ENCODE measurements around the gene SEC61A1.

Gene SEC61A1

DNA sequence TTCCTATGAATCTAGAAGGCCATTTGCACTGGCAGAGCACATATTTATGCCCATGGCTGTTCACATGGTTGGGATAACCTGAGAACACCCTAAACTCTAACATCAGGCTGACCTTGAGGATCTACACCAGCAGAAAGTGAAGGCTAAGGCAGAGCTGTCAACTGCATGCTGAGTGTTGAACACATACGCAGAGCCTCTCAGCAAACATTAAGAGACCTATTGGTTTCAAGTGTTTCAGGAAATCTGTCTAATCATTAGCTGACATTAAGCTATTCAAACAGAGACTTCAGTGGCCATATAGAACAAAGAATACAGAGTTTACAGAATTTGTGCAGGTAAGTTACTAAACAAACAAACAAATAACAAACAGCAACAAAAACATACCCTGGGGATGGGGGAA is 16.1 kb upstream of the SEC61A1 start:
- Histone ChIP-seq H3K9me3 (replicated peaks in 1 of 2; ENCODE audit: control insufficient read depth in 2 of 2, insufficient read depth in 1 of 2, low read depth in 1 of 2, low read length in 2 of 2) (no peaks in the 10 kb centered on the region), H3K23ac (ENCODE audit: low read depth, low read length, poor library complexity) (no peak overlapping the region), H3K4me2 (ENCODE audit: insufficient read depth, low read length, poor library complexity, severe bottlenecking) (no peak overlapping the region), H2AK5ac (ENCODE audit: low read depth, low read length) (no peak overlapping the region), H3K9ac (ENCODE audit: low read depth, low read length, poor library complexity) (no peak overlapping the region), H3K4me3 (ENCODE audit: low read length in 2 of 2) (no peak overlapping the region), H4K91ac (ENCODE audit: low read depth, low read length, poor library complexity) (no peak overlapping the region), H4K8ac (ENCODE audit: low read depth, low read length) (no peak overlapping the region), H2BK15ac (ENCODE audit: low read length) (no peak overlapping the region), H3K4me1 (ENCODE audit: control insufficient read depth in 2 of 2, insufficient read depth in 1 of 2, low read depth in 1 of 2, low read length in 2 of 2) (no peaks in the 10 kb centered on the region), H2AFZ (ENCODE audit: low read length) (no peak overlapping the region), H3K18ac (ENCODE audit: low read length) (no peak overlapping the region), H2BK12ac (ENCODE audit: low read length) (no peak overlapping the region), H2BK120ac (ENCODE audit: low read depth, low read length) (no peak overlapping the region), H3K14ac (ENCODE audit: low read length) (no peak overlapping the region), H2BK5ac (ENCODE audit: low read length) (no peak overlapping the region), H3K4ac (ENCODE audit: low read length) (no peak overlapping the region), H3K79me1 (ENCODE audit: low read depth, low read length) (no peaks in the 10 kb centered on the region), H3K36me3 (replicated peaks in 1 of 2; ENCODE audit: control insufficient read depth in 2 of 2, insufficient read depth in 2 of 2, low read length in 2 of 2) (no peaks in the 10 kb centered on the region), H3K27me3 (ENCODE audit: control insufficient read depth in 3 of 3, insufficient read depth in 3 of 3, low read depth in 1 of 3, low read length in 3 of 3) (peaks cover 0 to 7% (median 0%) of the 10 kb centered on the region in 3 experiments), H3K27ac (replicated peaks; ENCODE audit: low read length) (no peak overlapping the region)
- no CpG with 5 or more reads among the region's 1 CpG for WGBS, 2 donors (ENCODE audit: extremely low coverage in 2 of 2, insufficient read length in 2 of 2, insufficient replicate concordance in 1 of 2)
- no peak for DNase-seq (ENCODE audit: low spot score)

GRCh38 chr3:128040041-128040440 is 12.2 kb upstream of the SEC61A1 start:
- Histone ChIP-seq H4K8ac (ENCODE audit: low read depth, low read length) (no peak overlapping the region), H3K23ac (ENCODE audit: low read depth, low read length, poor library complexity) (no peak overlapping the region), H3K4me1 (ENCODE audit: control insufficient read depth in 2 of 2, insufficient read depth in 1 of 2, low read depth in 1 of 2, low read length in 2 of 2) (no peaks in the 10 kb centered on the region), H3K27ac (replicated peaks; ENCODE audit: low read length) (no peak overlapping the region), H2BK120ac (ENCODE audit: low read depth, low read length) (no peak overlapping the region), H2AK5ac (ENCODE audit: low read depth, low read length) (no peak overlapping the region), H3K14ac (ENCODE audit: low read length) (no peak overlapping the region), H3K9me3 (replicated peaks in 1 of 2; ENCODE audit: control insufficient read depth in 2 of 2, insufficient read depth in 1 of 2, low read depth in 1 of 2, low read length in 2 of 2) (no peaks in the 10 kb centered on the region), H3K4me2 (ENCODE audit: insufficient read depth, low read length, poor library complexity, severe bottlenecking) (no peak overlapping the region), H3K18ac (ENCODE audit: low read length) (no peak overlapping the region), H2BK15ac (ENCODE audit: low read length) (no peak overlapping the region), H4K91ac (ENCODE audit: low read depth, low read length, poor library complexity) (no peak overlapping the region), H3K4me3 (ENCODE audit: low read length in 2 of 2) (no peak overlapping the region), H2AFZ (ENCODE audit: low read length) (no peak overlapping the region), H3K27me3 (ENCODE audit: control insufficient read depth in 3 of 3, insufficient read depth in 3 of 3, low read depth in 1 of 3, low read length in 3 of 3) (peaks cover 0 to 15% (median 2%) of the 10 kb centered on the region in 3 experiments), H3K4ac (ENCODE audit: low read length) (no peak overlapping the region), H3K9ac (ENCODE audit: low read depth, low read length, poor library complexity) (no peak overlapping the region), H3K79me1 (ENCODE audit: low read depth, low read length) (no peaks in the 10 kb centered on the region), H2BK12ac (ENCODE audit: low read length) (no peak overlapping the region), H3K36me3 (replicated peaks in 1 of 2; ENCODE audit: control insufficient read depth in 2 of 2, insufficient read depth in 2 of 2, low read length in 2 of 2) (no peaks in the 10 kb centered on the region), H2BK5ac (ENCODE audit: low read length) (no peak overlapping the region)
- WGBS, 2 donors (ENCODE audit: extremely low coverage in 2 of 2, insufficient read length in 2 of 2, insufficient replicate concordance in 1 of 2), result no CpG with 5 or more reads among the region's 3 CpGs
- DNase-seq (ENCODE audit: low spot score), result no peak

DNA sequence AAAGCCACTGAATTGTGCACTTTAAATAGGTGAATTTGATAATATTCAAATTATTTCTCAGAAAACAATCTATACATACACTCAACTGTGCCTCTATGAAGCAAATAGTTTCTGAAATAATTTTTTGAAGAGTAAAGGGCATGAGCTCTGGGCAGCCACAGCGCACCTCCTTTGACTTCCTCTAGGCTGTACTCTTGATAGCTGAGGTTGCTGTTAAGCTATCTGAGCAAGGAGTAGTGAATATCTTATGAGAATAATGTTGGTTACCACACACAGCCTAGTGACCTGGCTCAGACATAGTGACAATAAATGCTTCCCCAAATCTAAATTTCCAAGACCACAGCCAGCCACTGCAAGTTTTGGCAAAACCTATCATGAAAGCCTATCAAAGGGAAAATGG is 11.6 kb upstream of the SEC61A1 start:
- no peak overlapping the region for H2AFZ ChIP-seq (ENCODE audit: low read length)
- H3K27me3 ChIP-seq (ENCODE audit: control insufficient read depth in 3 of 3, insufficient read depth in 3 of 3, low read depth in 1 of 3, low read length in 3 of 3), result peaks cover 0 to 13% (median 2%) of the 10 kb centered on the region in 3 experiments
- no peaks in the 10 kb centered on the region for H3K9me3 ChIP-seq (replicated peaks in 1 of 2; ENCODE audit: control insufficient read depth in 2 of 2, insufficient read depth in 1 of 2, low read depth in 1 of 2, low read length in 2 of 2)
- WGBS, 2 donors (ENCODE audit: extremely low coverage in 2 of 2, insufficient read length in 2 of 2, insufficient replicate concordance in 1 of 2), result no CpG with 5 or more reads among the region's 1 CpG
- no peak overlapping the region for H3K14ac ChIP-seq (ENCODE audit: low read length)
- no peak overlapping the region for H2BK15ac ChIP-seq (ENCODE audit: low read length)
- no peak overlapping the region for H3K9ac ChIP-seq (ENCODE audit: low read depth, low read length, poor library complexity)
- no peak overlapping the region for H3K4me2 ChIP-seq (ENCODE audit: insufficient read depth, low read length, poor library complexity, severe bottlenecking)
- no peak overlapping the region for H3K27ac ChIP-seq (replicated peaks; ENCODE audit: low read length)
- H4K91ac ChIP-seq (ENCODE audit: low read depth, low read length, poor library complexity), result no peak overlapping the region
- DNase-seq (ENCODE audit: low spot score), result no peak
- no peak overlapping the region for H3K4me3 ChIP-seq (ENCODE audit: low read length in 2 of 2)
- no peaks in the 10 kb centered on the region for H3K79me1 ChIP-seq (ENCODE audit: low read depth, low read length)
- no peak overlapping the region for H4K8ac ChIP-seq (ENCODE audit: low read depth, low read length)
- no peak overlapping the region for H3K23ac ChIP-seq (ENCODE audit: low read depth, low read length, poor library complexity)
- H2BK12ac ChIP-seq (ENCODE audit: low read length), result no peak overlapping the region
- no peaks in the 10 kb centered on the region for H3K4me1 ChIP-seq (ENCODE audit: control insufficient read depth in 2 of 2, insufficient read depth in 1 of 2, low read depth in 1 of 2, low read length in 2 of 2)
- no peak overlapping the region for H3K18ac ChIP-seq (ENCODE audit: low read length)
- H2BK120ac ChIP-seq (ENCODE audit: low read depth, low read length), result no peak overlapping the region
- H2AK5ac ChIP-seq (ENCODE audit: low read depth, low read length), result no peak overlapping the region
- no peak overlapping the region for H3K4ac ChIP-seq (ENCODE audit: low read length)
- H3K36me3 ChIP-seq (replicated peaks in 1 of 2; ENCODE audit: control insufficient read depth in 2 of 2, insufficient read depth in 2 of 2, low read length in 2 of 2), result no peaks in the 10 kb centered on the region
- no peak overlapping the region for H2BK5ac ChIP-seq (ENCODE audit: low read length)

GRCh38 chr3:128041344-128041743 is 10.9 kb upstream of the SEC61A1 start:
- H4K8ac ChIP-seq (ENCODE audit: low read depth, low read length), result no peak overlapping the region
- no peak overlapping the region for H3K23ac ChIP-seq (ENCODE audit: low read depth, low read length, poor library complexity)
- no peak overlapping the region for H2BK15ac ChIP-seq (ENCODE audit: low read length)
- no peak overlapping the region for H3K4me3 ChIP-seq (ENCODE audit: low read length in 2 of 2)
- H3K36me3 ChIP-seq (replicated peaks in 1 of 2; ENCODE audit: control insufficient read depth in 2 of 2, insufficient read depth in 2 of 2, low read length in 2 of 2), result no peaks in the 10 kb centered on the region
- no peak overlapping the region for H2AFZ ChIP-seq (ENCODE audit: low read length)
- H2BK120ac ChIP-seq (ENCODE audit: low read depth, low read length), result no peak overlapping the region
- no CpG with 5 or more reads among the region's 1 CpG for WGBS, 2 donors (ENCODE audit: extremely low coverage in 2 of 2, insufficient read length in 2 of 2, insufficient replicate concordance in 1 of 2)
- no peak overlapping the region for H4K91ac ChIP-seq (ENCODE audit: low read depth, low read length, poor library complexity)
- no peak overlapping the region for H3K14ac ChIP-seq (ENCODE audit: low read length)
- H3K27ac ChIP-seq (replicated peaks; ENCODE audit: low read length), result no peak overlapping the region
- no peak overlapping the region for H2BK12ac ChIP-seq (ENCODE audit: low read length)
- H3K27me3 ChIP-seq (ENCODE audit: control insufficient read depth in 3 of 3, insufficient read depth in 3 of 3, low read depth in 1 of 3, low read length in 3 of 3), result peaks cover 0 to 13% (median 2%) of the 10 kb centered on the region in 3 experiments
- no peak overlapping the region for H2BK5ac ChIP-seq (ENCODE audit: low read length)
- no peak overlapping the region for H3K18ac ChIP-seq (ENCODE audit: low read length)
- H3K4ac ChIP-seq (ENCODE audit: low read length), result no peak overlapping the region
- H3K9ac ChIP-seq (ENCODE audit: low read depth, low read length, poor library complexity), result no peak overlapping the region
- H3K79me1 ChIP-seq (ENCODE audit: low read depth, low read length), result no peaks in the 10 kb centered on the region
- H2AK5ac ChIP-seq (ENCODE audit: low read depth, low read length), result no peak overlapping the region
- no peak for DNase-seq (ENCODE audit: low spot score)
- no peaks in the 10 kb centered on the region for H3K9me3 ChIP-seq (replicated peaks in 1 of 2; ENCODE audit: control insufficient read depth in 2 of 2, insufficient read depth in 1 of 2, low read depth in 1 of 2, low read length in 2 of 2)
- H3K4me1 ChIP-seq (ENCODE audit: control insufficient read depth in 2 of 2, insufficient read depth in 1 of 2, low read depth in 1 of 2, low read length in 2 of 2), result no peaks in the 10 kb centered on the region
- no peak overlapping the region for H3K4me2 ChIP-seq (ENCODE audit: insufficient read depth, low read length, poor library complexity, severe bottlenecking)

Data from neuronal stem cell (in vitro differentiated cells).